OCI-LY7 (cell line): Measurements from ENCODE around the gene OR51Q1.

Source experiments
- EZH2phosphoT487 ChIP-seq: fragments of 200-600 bp; sonication (generic); IDR thresholded peaks from 2 replicates; pipeline ENCODE4 v1.6.1; 2018; ENCODE audit warnings: low read depth, borderline replicate concordance, mild to moderate bottlenecking, mixed run types, antibody characterized with exemption, low read length, moderate library complexity, mixed read lengths
- TF ChIP-seq, protein P1 (sequence below): fragments of 200-600 bp; sonication (generic); conservative IDR thresholded peaks from 2 replicates; pipeline ENCODE4 v1.5.1; 2014; ENCODE audit warnings: mild to moderate bottlenecking, antibody characterized with exemption, low read length, moderate library complexity, mixed read lengths

- TF ChIP-seq, protein P1, sequence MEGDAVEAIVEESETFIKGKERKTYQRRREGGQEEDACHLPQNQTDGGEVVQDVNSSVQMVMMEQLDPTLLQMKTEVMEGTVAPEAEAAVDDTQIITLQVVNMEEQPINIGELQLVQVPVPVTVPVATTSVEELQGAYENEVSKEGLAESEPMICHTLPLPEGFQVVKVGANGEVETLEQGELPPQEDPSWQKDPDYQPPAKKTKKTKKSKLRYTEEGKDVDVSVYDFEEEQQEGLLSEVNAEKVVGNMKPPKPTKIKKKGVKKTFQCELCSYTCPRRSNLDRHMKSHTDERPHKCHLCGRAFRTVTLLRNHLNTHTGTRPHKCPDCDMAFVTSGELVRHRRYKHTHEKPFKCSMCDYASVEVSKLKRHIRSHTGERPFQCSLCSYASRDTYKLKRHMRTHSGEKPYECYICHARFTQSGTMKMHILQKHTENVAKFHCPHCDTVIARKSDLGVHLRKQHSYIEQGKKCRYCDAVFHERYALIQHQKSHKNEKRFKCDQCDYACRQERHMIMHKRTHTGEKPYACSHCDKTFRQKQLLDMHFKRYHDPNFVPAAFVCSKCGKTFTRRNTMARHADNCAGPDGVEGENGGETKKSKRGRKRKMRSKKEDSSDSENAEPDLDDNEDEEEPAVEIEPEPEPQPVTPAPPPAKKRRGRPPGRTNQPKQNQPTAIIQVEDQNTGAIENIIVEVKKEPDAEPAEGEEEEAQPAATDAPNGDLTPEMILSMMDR: peak; percentile 49
- TF ChIP-seq EZH2phosphoT487: no peak
These were observed 31.7 kb upstream of the OR51Q1 start for GRCh38 chr11:5390210-5390609.
